DOHH2 (cell line): ENCODE data around the gene KCNK5.

Experiments used
- H3F3A ChIP-seq: fragments of 200-600 bp; sonication (generic), shearing (Covaris generic); 2 replicates; pipeline ENCODE4 v1.6.0; 2016; ENCODE audit warnings: antibody characterized with exemption, mild to moderate bottlenecking; ENCODE audit not compliant: control insufficient read depth, insufficient read depth
- H3K27ac ChIP-seq: fragments of 200-600 bp; sonication (generic); 2 replicates; pipeline ENCODE4 v1.5.1; 2014; ENCODE audit warnings: low read depth, mild to moderate bottlenecking, low read length, moderate library complexity
- H3K27me3 ChIP-seq: fragments of 200-600 bp; sonication (generic); 2 replicates; pipeline ENCODE4 v1.6.1; 2014; ENCODE audit warnings: mild to moderate bottlenecking, low read length, mixed read lengths; ENCODE audit not compliant: control insufficient read depth
- H3K36me3 ChIP-seq: fragments of 200-600 bp; sonication (generic); 2 replicates; pipeline ENCODE4 v1.6.1; 2014; ENCODE audit warnings: mild to moderate bottlenecking, low read length, moderate library complexity, mixed read lengths; ENCODE audit not compliant: control insufficient read depth
- H3K4me1 ChIP-seq: fragments of 200-600 bp; sonication (generic); 2 replicates; pipeline ENCODE4 v1.6.1; 2014; ENCODE audit warnings: mild to moderate bottlenecking, low read length, mixed read lengths; ENCODE audit not compliant: control insufficient read depth
- H3K4me2 ChIP-seq: fragments of 200-600 bp; sonication (generic); 2 replicates; pipeline ENCODE4 v1.6.0; 2014; ENCODE audit warnings: mild to moderate bottlenecking, low read length, moderate library complexity
- H3K4me3 ChIP-seq: fragments of 200-600 bp; sonication (generic); 2 replicates; pipeline ENCODE4 v1.5.1; 2014; ENCODE audit warnings: mild to moderate bottlenecking, low read length, mixed read lengths
- H3K79me2 ChIP-seq: fragments of 200-600 bp; sonication (generic); 2 replicates; pipeline ENCODE4 v1.6.1; 2014; ENCODE audit warnings: mild to moderate bottlenecking, low read length, mixed read lengths; ENCODE audit not compliant: control insufficient read depth
- H3K9me2 ChIP-seq: fragments of 200-600 bp; sonication (generic); replicated peaks from 2 replicates; pipeline ENCODE4 v1.6.1; 2014; ENCODE audit warnings: mild to moderate bottlenecking, low read length, mixed read lengths; ENCODE audit not compliant: control insufficient read depth
- H3K9me3 ChIP-seq: fragments of 200-600 bp; sonication (generic); 2 replicates; pipeline ENCODE4 v1.6.1; 2014; ENCODE audit warnings: antibody characterized with exemption, low read length, mixed read lengths; ENCODE audit not compliant: control insufficient read depth, insufficient read depth
- H4K20me1 ChIP-seq: fragments of 200-600 bp; sonication (generic); 2 replicates; pipeline ENCODE4 v1.6.0; 2014; ENCODE audit warnings: low read depth, mild to moderate bottlenecking, antibody characterized with exemption, low read length, moderate library complexity; ENCODE audit not compliant: control insufficient read depth, insufficient read depth
- EZH2phosphoT487 ChIP-seq: fragments of 200-600 bp; sonication (generic); IDR thresholded peaks from 2 replicates; pipeline ENCODE4 v1.6.1; 2017; ENCODE audit warnings: borderline replicate concordance, mild to moderate bottlenecking, antibody characterized with exemption, low read length, moderate library complexity, mixed read lengths
- TF ChIP-seq, protein P1 (sequence below): fragments of 200-600 bp; sonication (generic); IDR thresholded peaks from one replicate; pipeline ENCODE4 v1.5.1; 2014; ENCODE audit warnings: antibody characterized with exemption, mild to moderate bottlenecking, low read depth, low read length; ENCODE audit not compliant: poor library complexity, severe bottlenecking

KCNK5 gene

GRCh38 chr6:39191236-39191930 is 37.9 kb downstream of the KCNK5 start:
- H3K9me3 ChIP-seq: no peaks in the 10 kb centered on the region
- no peak overlapping the region for H3K27ac ChIP-seq
- no peak for TF ChIP-seq EZH2phosphoT487
- TF ChIP-seq, protein P1, sequence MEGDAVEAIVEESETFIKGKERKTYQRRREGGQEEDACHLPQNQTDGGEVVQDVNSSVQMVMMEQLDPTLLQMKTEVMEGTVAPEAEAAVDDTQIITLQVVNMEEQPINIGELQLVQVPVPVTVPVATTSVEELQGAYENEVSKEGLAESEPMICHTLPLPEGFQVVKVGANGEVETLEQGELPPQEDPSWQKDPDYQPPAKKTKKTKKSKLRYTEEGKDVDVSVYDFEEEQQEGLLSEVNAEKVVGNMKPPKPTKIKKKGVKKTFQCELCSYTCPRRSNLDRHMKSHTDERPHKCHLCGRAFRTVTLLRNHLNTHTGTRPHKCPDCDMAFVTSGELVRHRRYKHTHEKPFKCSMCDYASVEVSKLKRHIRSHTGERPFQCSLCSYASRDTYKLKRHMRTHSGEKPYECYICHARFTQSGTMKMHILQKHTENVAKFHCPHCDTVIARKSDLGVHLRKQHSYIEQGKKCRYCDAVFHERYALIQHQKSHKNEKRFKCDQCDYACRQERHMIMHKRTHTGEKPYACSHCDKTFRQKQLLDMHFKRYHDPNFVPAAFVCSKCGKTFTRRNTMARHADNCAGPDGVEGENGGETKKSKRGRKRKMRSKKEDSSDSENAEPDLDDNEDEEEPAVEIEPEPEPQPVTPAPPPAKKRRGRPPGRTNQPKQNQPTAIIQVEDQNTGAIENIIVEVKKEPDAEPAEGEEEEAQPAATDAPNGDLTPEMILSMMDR: no peak
- H3F3A ChIP-seq: no peaks in the 10 kb centered on the region
- no peaks in the 10 kb centered on the region for H3K36me3 ChIP-seq
- no peak overlapping the region for H3K4me2 ChIP-seq
- H3K27me3 ChIP-seq: no peaks in the 10 kb centered on the region
- no peaks in the 10 kb centered on the region for H3K79me2 ChIP-seq
- H3K9me2 ChIP-seq: no peaks in the 10 kb centered on the region
- no peak overlapping the region for H3K4me3 ChIP-seq
- H4K20me1 ChIP-seq: no peaks in the 10 kb centered on the region
- H3K4me1 ChIP-seq: no peaks in the 10 kb centered on the region

DNA sequence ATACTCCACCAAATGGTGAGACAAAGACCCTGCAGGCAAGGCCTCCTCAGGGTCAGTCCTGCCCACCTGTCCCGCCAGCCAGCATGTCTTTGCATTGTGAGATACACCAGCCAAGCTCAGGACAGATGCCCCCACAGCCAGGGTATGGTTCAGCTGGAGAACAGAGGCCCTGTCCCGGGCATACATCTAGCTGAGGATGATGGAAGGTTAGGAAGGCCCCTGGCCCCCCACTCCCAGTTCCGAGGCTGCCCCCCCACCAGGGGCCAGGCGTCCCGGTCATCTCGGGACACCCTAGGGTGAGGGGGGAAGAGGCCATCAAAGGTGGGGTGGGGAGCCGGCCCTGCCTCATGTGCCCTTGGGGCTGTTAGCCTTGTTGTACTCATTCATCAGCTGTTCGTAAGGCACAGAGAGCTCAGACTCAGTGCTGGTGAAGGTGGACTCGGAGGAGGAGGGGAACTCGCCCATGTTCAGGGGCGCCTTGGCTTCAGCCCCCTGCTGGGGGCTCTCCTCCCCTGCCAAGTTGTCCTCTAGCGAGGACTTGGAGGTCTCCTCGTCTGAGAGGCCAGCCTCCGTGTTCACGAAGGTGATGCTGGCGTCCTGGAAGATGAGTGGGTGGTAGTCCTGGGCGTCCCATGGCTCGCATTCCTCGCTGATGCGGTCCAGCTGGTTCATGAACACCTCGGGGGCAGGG is 38.6 kb downstream of the KCNK5 start:
- Histone ChIP-seq H3K4me2 (no peak overlapping the region), H4K20me1 (no peaks in the 10 kb centered on the region), H3K79me2 (no peaks in the 10 kb centered on the region), H3K9me2 (no peaks in the 10 kb centered on the region), H3F3A (no peaks in the 10 kb centered on the region), H3K9me3 (no peaks in the 10 kb centered on the region), H3K4me3 (no peak overlapping the region), H3K4me1 (no peaks in the 10 kb centered on the region), H3K27ac (no peak overlapping the region), H3K36me3 (no peaks in the 10 kb centered on the region), H3K27me3 (no peaks in the 10 kb centered on the region)
- TF ChIP-seq, protein P1: no peak
- TF ChIP-seq EZH2phosphoT487: no peak

- no peak for TF ChIP-seq EZH2phosphoT487
- TF ChIP-seq, protein P1: peak; percentile 63
- no peaks in the 10 kb centered on the region for H3F3A ChIP-seq
- no peaks in the 10 kb centered on the region for H3K9me2 ChIP-seq
- no peak overlapping the region for H3K4me2 ChIP-seq
- H3K9me3 ChIP-seq: no peaks in the 10 kb centered on the region
- no peak overlapping the region for H3K27ac ChIP-seq
- H3K36me3 ChIP-seq: no peaks in the 10 kb centered on the region
- no peaks in the 10 kb centered on the region for H3K27me3 ChIP-seq
- H3K4me3 ChIP-seq: no peak overlapping the region
- H3K79me2 ChIP-seq: no peaks in the 10 kb centered on the region
- no peaks in the 10 kb centered on the region for H4K20me1 ChIP-seq
- no peaks in the 10 kb centered on the region for H3K4me1 ChIP-seq
These were observed 39.2 kb downstream of the KCNK5 start for GRCh38 chr6:39189915-39190544.
